Renal cortex interstitium (tissue), 11 donors: ENCODE results near the gene ELAPOR1. TPM values are rescaled to one million over a fixed set of nuclear protein-coding genes. Genes with fewer than 3 reads are reported as not detected.

Source experiments
- DNase-seq, 11 donors: peaks; one replicate each; pipeline ENCODE4 v3.0.0-alpha.2; 2013; ENCODE audit warnings: low read depth in 9 of 11, low spot score in 4 of 11; ENCODE audit errors: extremely low read depth in 1 of 11
- polyA plus RNA-seq, 3 donors: library from polyadenylated mRNA; unstranded; fragments of 120-200 nt; gene quantifications; one replicate each; pipeline ENCODE4 v1.2.1, GENCODE V29; 2013; ENCODE audit not compliant: insufficient read length in 3 of 3

ELAPOR1 gene
- polyA plus RNA-seq, 3 donors = 1.4 to 1.9 (median 1.5) TPM

DNA sequence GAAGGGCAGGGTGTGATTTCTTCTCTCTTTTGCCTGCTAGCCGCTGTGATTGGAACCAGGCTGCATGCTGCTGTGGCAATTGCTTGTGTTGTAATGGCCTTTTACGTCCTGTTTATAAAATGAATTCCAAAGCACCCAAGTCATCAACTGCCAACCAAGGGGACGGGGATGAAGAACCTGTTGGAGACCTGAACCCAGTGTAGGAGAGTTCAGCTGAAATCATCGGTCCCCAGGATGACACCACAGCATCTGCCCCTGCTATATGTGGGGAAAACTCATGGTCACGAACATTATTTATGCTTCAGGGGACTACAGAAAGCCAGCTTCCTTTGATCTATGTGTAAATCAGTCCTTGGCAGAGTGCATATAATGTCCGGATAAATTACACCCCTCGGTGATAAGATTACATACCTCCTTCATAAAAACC, 19.5 kb upstream of the ELAPOR1 start:
- no peak for DNase-seq

DNA sequence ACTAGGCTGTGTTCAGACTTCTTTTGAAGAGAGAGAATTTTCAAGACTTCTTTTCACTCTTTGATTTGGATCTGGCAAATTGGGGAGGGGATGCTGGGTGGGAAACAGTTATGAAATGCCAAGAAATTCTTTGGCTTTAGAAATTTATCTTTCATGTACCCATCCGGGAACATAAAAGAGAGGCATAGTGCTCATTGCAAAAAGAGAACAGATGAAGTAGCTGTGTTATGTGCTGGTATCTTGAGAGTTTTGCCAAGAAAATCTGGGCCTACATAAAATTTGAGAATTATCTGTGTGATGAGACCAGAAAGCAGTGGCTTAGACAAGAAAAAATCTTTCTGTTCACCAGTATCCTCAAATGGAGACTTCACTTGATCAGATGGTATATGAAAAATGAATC, 19.0 kb upstream of the ELAPOR1 start:
- no peak for DNase-seq

DNA sequence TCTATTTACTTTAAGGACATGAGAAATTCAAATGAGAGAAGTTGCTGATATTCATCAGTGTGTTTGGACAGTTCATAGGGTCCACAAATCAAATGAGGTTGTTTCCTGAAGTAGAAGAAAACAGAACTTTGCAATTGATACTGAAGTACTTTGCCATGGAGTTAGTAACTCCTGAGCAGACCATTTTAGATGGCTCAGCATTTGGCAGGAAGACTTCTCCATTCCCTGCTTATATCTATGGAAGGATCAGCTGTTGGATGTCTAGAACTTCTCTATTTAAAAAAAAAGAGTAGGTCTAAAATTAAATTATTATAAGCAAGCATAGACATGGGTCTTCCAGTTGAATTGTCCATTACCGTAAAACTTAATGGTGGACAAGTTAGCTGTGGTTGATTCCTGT, 18.3 kb upstream of the ELAPOR1 start:
- no peak for DNase-seq

DNA sequence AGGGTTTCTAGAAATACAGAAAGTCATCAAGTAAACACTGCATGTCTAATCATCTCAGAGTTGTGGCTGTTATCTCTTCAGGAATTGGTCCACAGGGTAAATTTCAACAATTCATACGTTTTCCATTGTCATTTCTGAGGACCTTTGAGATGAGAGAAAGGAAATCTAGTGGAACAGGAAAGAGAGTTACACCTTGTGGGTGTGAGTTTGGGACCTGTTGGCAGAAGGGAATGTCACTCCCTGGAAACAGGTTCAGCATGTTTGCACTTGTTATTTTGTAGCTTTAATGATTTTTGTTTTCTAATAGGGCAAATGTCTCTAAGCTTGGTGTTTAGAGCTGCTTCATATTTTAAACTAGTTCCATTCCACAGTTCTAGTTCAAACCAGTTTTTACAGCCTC, 17.8 kb upstream of the ELAPOR1 start:
- no peak for DNase-seq

DNA sequence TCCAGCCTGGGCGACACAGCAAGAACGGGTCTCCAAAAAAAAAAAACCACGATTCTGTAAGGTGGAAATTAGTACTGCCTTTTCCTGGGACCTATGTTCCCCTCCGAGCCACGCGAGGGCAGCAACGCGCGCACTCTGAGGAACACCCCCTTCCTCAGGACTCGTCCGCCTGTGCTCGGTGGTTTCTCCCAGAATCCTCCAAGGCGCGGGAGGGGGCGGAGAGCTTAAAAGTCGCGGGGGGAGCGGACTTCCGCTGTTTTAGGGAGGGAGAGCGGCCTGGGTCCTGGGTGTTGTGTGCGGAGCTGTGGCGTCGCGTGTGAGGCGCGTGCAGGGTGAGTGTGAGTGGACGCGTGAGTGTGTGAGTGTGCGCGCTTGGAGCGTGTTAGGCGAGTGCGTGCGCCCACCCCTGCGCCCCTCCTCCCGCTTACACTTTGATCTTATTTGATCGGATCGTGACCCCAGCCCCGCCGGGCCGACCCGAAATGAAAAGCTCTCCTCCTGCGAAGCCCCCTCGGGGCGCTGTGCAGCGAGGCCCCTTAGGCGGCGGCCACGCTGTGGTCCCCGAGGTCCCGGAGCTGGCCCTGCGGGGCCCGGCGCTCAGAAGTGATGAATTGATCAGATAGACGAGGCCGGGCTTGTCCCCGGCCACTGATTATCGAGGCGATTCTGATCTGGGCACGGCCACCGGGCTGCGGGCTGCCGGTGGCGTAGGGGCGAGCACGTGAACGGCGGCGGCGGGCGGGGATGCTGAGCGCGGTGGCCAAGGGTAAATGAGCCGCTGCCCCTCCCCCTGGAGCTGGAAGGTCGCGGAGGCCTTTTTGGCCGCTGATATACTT, 13.8 kb upstream of the ELAPOR1 start:
- peak; percentile 90 to 98 (median 95) for DNase-seq

DNA sequence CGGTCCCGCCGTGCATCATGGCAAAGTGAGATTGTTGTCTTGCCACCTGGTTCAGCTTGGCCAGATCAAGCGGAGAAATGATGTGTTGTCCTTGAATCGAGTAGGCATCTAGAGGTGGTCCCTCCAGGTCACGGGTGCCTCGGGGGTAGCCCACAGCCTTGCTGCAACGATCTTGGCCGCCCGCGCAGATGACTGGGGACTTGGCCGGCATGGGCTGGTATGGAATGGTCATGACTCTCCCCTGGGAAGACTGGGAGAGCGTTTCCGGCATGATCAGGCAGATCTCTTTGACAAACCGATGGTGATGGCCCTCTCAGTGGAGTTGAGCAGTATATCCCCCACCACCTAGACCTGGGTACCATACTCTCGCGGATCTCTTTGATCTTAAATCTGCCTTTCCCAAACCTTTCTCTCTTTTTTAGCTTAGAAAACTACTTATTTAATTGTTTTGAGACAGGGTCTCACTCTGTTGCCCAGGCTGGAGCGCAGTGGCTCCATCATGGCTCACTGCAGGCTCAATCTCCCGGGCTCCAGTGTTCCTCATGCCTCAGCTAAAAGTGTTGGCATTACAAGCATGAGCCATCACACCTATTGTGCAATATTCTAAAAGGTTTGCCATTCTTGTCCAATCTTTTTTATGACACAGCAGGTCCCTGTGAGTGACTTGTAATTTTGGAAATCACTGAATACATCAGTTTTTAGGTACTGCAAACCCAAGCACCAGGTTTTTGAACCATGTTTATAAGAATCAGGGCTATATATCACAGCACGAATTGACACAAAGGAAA, 9.4 kb upstream of the ELAPOR1 start:
- no peak for DNase-seq

DNA sequence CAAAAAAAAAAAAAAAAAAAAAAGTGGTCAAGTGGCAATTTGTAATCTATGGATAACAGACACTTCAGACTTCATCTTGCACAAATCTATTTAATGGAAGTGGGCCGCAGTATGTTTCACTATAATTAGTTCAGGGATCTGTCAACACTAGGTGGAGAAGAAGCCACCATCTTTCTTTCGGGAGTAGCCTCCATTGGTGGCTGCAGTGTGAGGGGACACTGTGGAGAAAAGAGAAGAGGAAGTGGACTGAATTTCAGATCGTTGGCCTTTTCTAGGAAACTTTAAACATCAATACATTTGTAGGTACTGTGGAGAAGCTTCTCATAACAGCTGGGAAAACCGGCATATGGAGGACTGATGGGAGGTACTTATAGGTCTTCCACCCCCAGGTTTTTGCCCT, 8.0 kb upstream of the ELAPOR1 start:
- no peak for DNase-seq

DNA sequence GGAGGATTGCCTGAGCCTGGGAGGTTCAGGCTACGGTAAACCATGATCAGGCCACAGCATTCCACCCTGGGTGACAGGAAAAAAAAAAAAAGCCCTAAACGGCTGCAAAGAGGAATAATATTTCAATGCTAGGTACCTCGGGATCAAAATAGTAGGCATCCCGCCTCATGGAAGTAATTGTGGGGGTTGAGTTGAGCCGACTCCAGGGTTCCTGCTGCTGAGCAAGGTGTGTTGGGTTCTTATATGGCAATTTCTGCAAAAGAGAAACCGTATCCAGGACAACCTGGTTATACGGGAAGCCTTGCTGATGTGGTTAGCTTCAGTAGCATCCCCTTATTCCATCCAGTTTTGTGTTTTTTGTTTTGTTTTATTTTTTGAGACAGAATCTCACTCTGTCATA, 6.1 kb upstream of the ELAPOR1 start:
- DNase-seq = no peak

DNA sequence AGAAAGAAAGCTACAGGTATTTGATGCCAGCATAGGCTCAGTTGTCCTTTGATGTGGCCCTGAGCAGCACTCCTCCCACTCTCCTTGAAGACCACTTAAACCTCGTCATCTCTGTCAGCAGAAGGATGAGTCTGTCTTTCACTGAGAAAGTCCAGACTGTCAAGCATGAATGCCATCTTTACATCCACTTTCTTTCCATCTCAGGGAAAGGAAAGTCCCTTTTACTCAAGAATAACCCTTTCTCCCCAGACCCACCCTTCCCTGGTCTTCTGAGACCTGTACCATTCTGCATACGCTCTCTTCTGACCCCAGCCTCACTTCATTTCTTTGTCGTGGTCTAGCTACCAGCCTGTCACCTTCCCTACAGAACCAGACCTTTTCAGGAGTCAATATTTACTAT, 4.0 kb upstream of the ELAPOR1 start:
- DNase-seq = no peak

DNA sequence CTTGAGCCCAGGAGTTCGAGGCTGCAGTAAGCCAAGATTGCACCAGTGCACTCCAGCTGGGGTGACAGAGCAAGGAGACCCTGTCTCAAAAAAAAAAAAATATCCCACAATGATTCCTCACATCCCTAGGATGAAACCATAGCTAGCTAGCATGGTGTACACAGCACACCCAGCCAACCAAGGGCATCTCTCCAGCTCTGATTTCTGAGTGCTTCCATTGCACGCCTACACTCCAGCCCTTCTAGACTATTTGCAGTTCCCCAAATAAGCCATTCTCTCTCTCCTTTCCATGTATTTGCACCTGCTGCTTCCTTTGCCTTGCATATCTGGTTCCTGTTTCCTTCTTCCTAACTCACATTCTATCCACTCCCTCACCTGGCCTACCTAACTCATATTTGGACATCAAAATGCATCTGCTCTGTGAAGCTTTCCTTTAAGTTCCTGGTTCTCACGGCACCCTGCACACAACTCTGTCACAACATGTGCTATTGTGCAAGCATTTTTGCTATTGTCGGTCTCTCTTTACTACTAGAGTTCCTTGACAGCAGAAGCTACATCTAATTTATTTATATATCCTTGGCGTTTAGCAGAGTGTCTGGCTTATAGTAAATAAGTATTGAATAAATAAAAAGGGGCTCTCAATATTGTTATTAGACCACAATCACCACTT, 2.4 kb upstream of the ELAPOR1 start:
- no peak for DNase-seq

DNA sequence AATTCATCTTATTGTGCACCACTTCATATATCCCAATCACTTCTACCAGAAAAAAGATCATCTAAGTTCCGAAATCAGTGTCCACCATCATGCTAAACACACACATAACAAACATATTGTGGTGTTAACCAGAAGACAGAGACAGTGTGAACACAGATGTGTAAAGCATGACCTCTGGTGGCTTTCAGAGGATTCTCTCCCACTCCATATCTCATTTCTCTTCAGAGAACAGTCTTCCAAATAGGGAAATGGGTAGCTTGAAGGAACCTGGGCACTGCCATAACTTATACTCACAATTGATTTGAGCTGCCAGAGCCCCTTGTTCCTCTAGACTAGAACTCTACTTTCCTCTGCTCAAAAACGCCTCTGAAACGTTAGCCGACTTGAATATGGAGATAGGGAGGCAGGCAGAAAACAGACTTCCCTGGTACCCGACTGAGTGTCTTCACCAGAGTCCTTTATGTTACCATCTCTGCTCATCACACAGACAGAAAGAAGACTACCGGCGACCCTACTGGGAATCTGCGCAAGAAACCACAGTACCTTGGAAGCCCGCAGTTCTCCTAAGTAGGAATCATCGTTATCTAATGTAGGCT, 1.8 kb upstream of the ELAPOR1 start:
- no peak for DNase-seq

DNA sequence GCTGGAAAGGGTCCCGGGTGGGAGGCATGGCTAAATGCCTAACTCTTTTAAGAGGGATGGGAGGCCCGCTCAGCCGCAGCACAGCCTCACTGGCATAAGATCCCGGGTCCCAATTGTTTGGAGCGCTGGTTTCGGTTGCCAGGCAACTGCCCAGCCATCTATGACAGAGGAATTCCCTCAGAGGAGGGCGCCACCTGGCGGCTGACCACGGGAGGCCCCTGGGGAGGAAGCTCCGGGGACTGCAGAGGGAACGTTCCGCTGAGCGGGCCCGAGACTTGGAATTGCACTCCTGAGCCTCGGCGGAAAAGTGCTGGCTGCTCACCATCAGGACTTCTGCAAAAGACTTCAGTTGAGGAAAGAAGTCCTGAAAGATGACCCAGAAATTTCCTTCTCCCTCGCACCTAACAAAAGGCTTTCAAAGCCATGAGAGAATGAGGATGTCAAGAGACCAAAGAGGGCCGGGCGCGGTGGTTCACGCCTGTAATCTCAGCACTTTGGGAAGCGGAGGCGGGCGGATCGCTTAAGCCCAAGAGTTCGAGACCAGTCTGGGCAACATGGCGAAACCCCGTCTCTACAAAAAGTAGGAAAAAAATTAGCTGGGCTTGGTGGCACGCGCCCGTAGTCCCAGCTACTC, 1.1 kb upstream of the ELAPOR1 start:
- DNase-seq = peak; percentile 86 to 95 (median 90)

DNA sequence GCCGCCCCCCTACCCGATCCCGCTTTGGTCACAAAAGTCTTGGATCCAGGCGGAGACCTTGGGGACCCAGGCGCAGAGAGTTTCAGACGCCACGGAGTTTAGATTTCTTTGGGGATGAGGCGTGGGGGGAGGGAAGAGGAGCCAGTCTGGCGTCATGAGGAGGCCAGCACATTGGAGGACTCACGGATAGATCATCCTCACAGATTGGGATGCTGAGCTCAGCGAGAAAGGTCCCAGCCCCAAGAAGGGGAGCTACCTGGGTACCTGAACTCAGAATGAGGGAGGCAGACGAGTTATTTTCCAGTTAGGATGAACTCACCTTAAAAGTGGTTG, 393 bp downstream of the ELAPOR1 start:
- DNase-seq = no peak

DNA sequence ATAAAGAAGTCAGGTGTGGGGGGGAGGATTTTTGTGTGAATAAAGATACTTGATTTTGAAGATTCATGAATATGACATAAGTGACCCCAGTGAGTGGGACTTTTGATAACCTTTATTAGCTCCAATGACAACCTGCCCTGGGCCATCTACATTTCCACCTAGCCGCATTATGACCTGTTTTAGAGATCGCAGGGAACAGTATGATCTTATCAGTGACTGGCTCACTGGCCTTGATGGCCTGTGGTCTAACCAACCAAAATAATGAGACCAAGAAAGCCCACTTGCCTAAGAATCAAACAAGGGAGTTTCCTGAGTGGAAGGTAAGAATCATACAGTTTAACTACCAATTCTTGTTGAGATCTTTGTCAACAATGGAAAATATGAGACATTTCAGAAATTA, 1.8 kb downstream of the ELAPOR1 start:
- no peak for DNase-seq

DNA sequence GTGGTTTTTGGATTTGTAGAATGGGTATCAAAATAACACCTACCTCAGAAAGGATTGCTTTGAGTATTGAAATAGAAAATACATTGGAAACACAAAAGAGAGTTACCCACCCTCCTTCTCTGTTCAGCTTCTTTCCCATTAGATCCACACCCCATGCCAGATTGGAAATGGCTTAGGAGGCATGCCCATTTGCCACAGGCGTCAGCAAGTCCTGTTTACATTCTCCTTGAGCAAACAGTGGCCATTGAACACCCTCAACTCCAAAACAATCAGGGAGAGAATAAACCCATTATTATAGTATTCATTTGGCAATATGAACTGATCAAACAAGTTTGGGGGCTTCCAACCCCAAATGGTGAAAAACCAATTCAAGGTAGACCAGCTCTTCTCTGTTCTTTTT, 2.4 kb downstream of the ELAPOR1 start:
- DNase-seq = no peak

DNA sequence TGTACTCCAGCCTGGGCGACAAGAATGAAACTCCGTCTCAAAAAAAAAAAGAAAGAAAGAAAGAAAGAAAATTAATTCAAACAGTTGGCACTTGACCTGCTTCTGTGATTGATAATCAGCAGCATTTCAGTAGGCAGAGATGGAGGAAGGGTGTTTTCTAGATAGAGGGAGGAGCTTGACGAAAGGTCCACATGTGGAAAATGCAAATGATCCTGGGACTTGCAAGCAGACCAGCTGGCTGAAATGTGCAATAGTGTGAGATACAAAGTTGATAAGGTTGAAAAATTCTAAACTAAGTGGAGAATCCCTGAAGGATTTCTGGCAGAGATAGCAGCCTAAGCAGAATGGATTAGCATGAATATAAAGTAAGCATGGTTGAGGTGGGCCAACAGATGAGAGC, 4.2 kb downstream of the ELAPOR1 start:
- no peak for DNase-seq

DNA sequence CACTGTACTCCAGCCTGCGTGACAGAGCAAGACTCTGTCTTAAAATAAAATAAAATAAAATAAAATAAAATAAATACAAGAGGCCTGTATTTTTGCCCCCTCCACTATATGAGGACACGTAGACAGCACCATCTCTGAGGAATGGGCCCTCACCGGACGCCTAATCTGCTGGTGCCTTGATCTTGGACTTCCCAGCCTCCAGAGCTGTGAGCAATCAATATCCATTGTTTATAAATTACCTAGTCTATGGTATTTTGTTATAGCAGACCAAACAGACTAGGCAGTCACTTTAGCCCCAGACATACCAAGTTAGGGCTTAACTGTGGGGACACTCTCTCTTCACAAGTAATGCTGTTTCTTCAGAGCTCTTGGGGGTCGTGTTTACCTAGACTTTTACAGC, 6.4 kb downstream of the ELAPOR1 start:
- no peak for DNase-seq

DNA sequence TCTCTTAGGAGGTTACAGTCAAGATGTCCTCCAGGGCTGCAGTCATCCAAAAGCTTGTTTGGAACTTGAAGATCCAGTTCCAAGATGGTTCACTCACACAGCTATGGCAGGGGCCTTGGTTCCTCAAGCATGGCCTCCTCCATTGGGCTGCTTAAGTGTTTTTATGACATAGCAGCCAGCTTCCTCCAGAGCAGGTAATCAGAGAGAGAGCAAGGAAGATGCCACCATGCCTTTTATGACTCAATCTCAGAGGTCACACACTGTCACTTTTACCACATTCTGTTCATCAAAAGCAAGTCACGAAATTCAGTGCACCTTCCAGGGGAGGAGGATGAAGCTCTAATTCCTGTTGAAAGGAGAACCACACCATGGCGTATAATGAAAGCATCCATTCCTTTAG, 17.1 kb downstream of the ELAPOR1 start:
- no peak for DNase-seq

DNA sequence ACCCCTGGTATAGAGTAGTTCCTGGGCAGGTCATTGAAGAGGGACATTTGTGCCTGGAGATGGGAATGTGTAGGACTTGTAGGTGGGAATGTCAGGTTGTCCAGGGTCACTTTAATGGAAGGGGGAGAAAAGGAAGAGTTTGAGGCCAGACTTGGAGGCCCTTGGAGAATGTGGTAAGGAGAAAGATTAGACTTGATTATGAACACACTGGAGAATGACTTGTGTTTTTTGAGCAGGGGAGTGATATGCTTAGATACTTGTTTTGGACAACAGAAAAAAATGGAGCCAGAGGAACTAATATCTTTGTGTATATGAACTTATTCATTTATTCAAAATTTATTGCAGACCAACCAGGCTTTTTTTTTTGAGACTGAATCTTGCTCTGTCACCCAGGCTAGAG, 17.9 kb downstream of the ELAPOR1 start:
- DNase-seq = no peak
